Esophagus squamous epithelium (tissue), 5 donors: ENCODE data around the gene CTIF. TPM values are rescaled to one million over a fixed set of nuclear protein-coding genes. Genes with fewer than 3 reads are reported as not detected.

Experiments used
- DNase-seq: peaks from one replicate; lab custom pipeline; 2025; lab: John Stamatoyannopoulos, UW
- H3K27ac ChIP-seq, 4 donors: fragments of 200-600 bp; sonication (generic); one replicate each; pipeline ENCODE4 v1.5.1; 2016 to 2019; ENCODE audit warnings: mild to moderate bottlenecking in 1 of 4
- H3K27me3 ChIP-seq, 4 donors: fragments of 200-600 bp; sonication (generic); 1 replicate in 3 of 4; 2 replicates in 1 of 4; pipeline versions ENCODE4 v1.5.1 to v1.6.0; 2017 to 2021; ENCODE audit warnings: antibody characterized with exemption in 1 of 4
- H3K36me3 ChIP-seq, 3 donors: fragments of 200-600 bp; sonication (generic); one replicate each; pipeline ENCODE4 v1.5.1; 2016 to 2019
- H3K4me1 ChIP-seq, 3 donors: fragments of 200-600 bp; sonication (generic); one replicate each; pipeline ENCODE4 v1.5.1; 2017 to 2019
- H3K4me3 ChIP-seq, 4 donors: fragments of 200-600 bp; sonication (generic); 1 replicate in 3 of 4; 2 replicates in 1 of 4; pipeline ENCODE4 v1.5.1; 2016 to 2019; ENCODE audit warnings: mild to moderate bottlenecking in 2 of 4, moderate library complexity in 1 of 4
- H3K9me3 ChIP-seq, 3 donors: fragments of 200-600 bp; sonication (generic); one replicate each; pipeline ENCODE4 v1.5.1; 2016 to 2019
- CTCF ChIP-seq, 6 experiments: fragments of 450-650 bp in 4 of 6; fragments of 200-600 bp in 2 of 6; sonication (generic) in 2 of 6; IDR thresholded peaks; one replicate each; pipeline ENCODE4 v1.5.1; 2016 to 2019; ENCODE audit warnings: antibody characterized with exemption in 6 of 6, mild to moderate bottlenecking in 4 of 6, moderate library complexity in 4 of 6
- POLR2A ChIP-seq, 4 donors: fragments of 450-650 bp; IDR thresholded peaks; one replicate each; pipeline ENCODE4 v1.6.1; 2017; ENCODE audit warnings: antibody characterized with exemption in 4 of 4, mild to moderate bottlenecking in 4 of 4, moderate library complexity in 3 of 4
- WGBS, 2 donors: methylation state at CpG; one replicate each; pipeline ENCODE4 v1.1.5; 2018; 5-methylcytosine and 5-hydroxymethylcytosine counted together
- intact Hi-C: fragments of 100-400 bp; cut with DNase I; formaldehyde crosslinking; loops from one replicate; pipeline ENCODE4 v1.15.0; 2022
- total RNA-seq, 4 donors: library from RNA; depleted of rRNA; stranded (reverse); fragments of >200 nt; gene quantifications; one replicate each; pipeline ENCODE4 v1.1.0, GENCODE V29; 2016
- donor health status: DM: yes; HTN: yes; CAD: no.

Gene CTIF
- total RNA-seq, 4 donors from 2014 or later: 4.7 to 24.2 (median 10.2) TPM

GRCh38 chr18:48578289-48578688 lies 39.5 kb downstream of the CTIF start:
- peaks cover 0 to 9% (median 0%) of the 10 kb centered on the region in 3 donors for H3K36me3 ChIP-seq
- 77 to 78% methylated on average over 3 of the region's 3 CpGs for WGBS, 2 donors
- DNase-seq: no peak
- TF ChIP-seq CTCF (IDR thresholded peaks at IDR 0.05) (no peak), POLR2A (IDR thresholded peaks at IDR 0.05) (no peak)
- peaks cover 0 to 22% (median 0%) of the 10 kb centered on the region in 3 donors for H3K4me1 ChIP-seq
- no peaks in the 10 kb centered on the region for H3K27me3 ChIP-seq
- no peak overlapping the region for H3K27ac ChIP-seq
- intact Hi-C loops: no loop called here
- no peaks in the 10 kb centered on the region for H3K9me3 ChIP-seq
- no peak overlapping the region for H3K4me3 ChIP-seq

- Histone ChIP-seq H3K27me3 (no peaks in the 10 kb centered on the region), H3K27ac (no peak overlapping the region), H3K9me3 (no peaks in the 10 kb centered on the region), H3K4me1 (peaks cover 0 to 24% (median 0%) of the 10 kb centered on the region in 3 donors), H3K36me3 (peaks cover 0 to 9% (median 0%) of the 10 kb centered on the region in 3 donors), H3K4me3 (no peak overlapping the region)
- 88 to 91% methylated on average over 5 to 7 of the region's 7 CpGs for WGBS, 2 donors
- intact Hi-C loops: no loop called here
- TF ChIP-seq CTCF (IDR thresholded peaks at IDR 0.05) (no peak), POLR2A (IDR thresholded peaks at IDR 0.05) (no peak)
- DNase-seq: no peak
Measured at GRCh38 chr18:48580066-48580465, 41.2 kb downstream of the CTIF start.

- H3K27ac ChIP-seq: no peak overlapping the region
- H3K4me1 ChIP-seq: peaks cover 0 to 18% (median 0%) of the 10 kb centered on the region in 3 donors
- intact Hi-C loops: no loop called here
- H3K9me3 ChIP-seq: no peaks in the 10 kb centered on the region
- no peaks in the 10 kb centered on the region for H3K27me3 ChIP-seq
- H3K36me3 ChIP-seq: peaks cover 0 to 3% (median 0%) of the 10 kb centered on the region in 3 donors
- no peak for TF ChIP-seq POLR2A (IDR thresholded peaks at IDR 0.05)
- TF ChIP-seq CTCF (IDR thresholded peaks at IDR 0.05): no peak
- no peak for DNase-seq
- H3K4me3 ChIP-seq: no peak overlapping the region
- 80 to 86% methylated on average over 10 of the region's 10 CpGs for WGBS, 2 donors
Measured at GRCh38 chr18:48580782-48581181, 42.0 kb downstream of the CTIF start.

- H3K4me3 ChIP-seq: no peak overlapping the region
- H3K27me3 ChIP-seq: no peaks in the 10 kb centered on the region
- intact Hi-C loops: no loop called here
- DNase-seq: no peak
- H3K36me3 ChIP-seq: no peaks in the 10 kb centered on the region
- TF ChIP-seq CTCF (IDR thresholded peaks at IDR 0.05) (no peak), POLR2A (IDR thresholded peaks at IDR 0.05) (no peak)
- no peaks in the 10 kb centered on the region for H3K9me3 ChIP-seq
- H3K27ac ChIP-seq: no peak overlapping the region
- peaks cover 0 to 15% (median 0%) of the 10 kb centered on the region in 3 donors for H3K4me1 ChIP-seq
- 51 to 91% methylated on average over 4 of the region's 4 CpGs for WGBS, 2 donors
Measured at GRCh38 chr18:48581206-48581605, 42.4 kb downstream of the CTIF start.

- DNase-seq: no peak
- TF ChIP-seq CTCF (IDR thresholded peaks at IDR 0.05): no peak
- TF ChIP-seq POLR2A (IDR thresholded peaks at IDR 0.05): no peak
Measured at GRCh38 chr18:48581941-48582340, 43.1 kb downstream of the CTIF start.

More at GRCh38 chr18:48581941-48582340, 43.1 kb downstream of the CTIF start:
- Histone ChIP-seq H3K27ac (no peak overlapping the region), H3K4me1 (peaks cover 0 to 15% (median 0%) of the 10 kb centered on the region in 3 donors), H3K4me3 (no peak overlapping the region), H3K27me3 (no peaks in the 10 kb centered on the region), H3K36me3 (no peaks in the 10 kb centered on the region), H3K9me3 (no peaks in the 10 kb centered on the region)
- intact Hi-C loops: no loop called here
- 82 to 83% methylated on average over 7 of the region's 8 CpGs for WGBS, 2 donors
